Adipocyte (in vitro differentiated cells): ENCODE results near the gene APP.
A peak's percentile ranks its signal among the peaks of the same experiment; 100 is the strongest.

Experiments
- DNase-seq: peaks from one replicate; pipeline ENCODE4 v3.0.0-alpha.2; 2015; ENCODE audit warnings: low read depth
- H3K27me3 ChIP-seq: replicated peaks from 2 replicates; pipeline ENCODE4 v1.7.0; 2013; ENCODE audit warnings: mild to moderate bottlenecking, low read length, moderate library complexity; ENCODE audit not compliant: control insufficient read depth, insufficient read depth
- H3K36me3 ChIP-seq: 2 replicates; pipeline ENCODE4 v1.7.0; 2013; ENCODE audit warnings: low read length, mild to moderate bottlenecking, moderate library complexity; ENCODE audit not compliant: control insufficient read depth, insufficient read depth, severe bottlenecking
- H3K4me1 ChIP-seq: 2 replicates; pipeline ENCODE4 v1.7.0; 2013; ENCODE audit warnings: mild to moderate bottlenecking, low read length, moderate library complexity; ENCODE audit not compliant: control insufficient read depth, insufficient read depth
- H3K4me3 ChIP-seq: 2 replicates; pipeline ENCODE4 v1.7.0; 2013; ENCODE audit warnings: mild to moderate bottlenecking, low read length, moderate library complexity
- H3K9ac ChIP-seq: 2 replicates; pipeline ENCODE4 v1.7.0; 2013; ENCODE audit warnings: mild to moderate bottlenecking, low read length, moderate library complexity
- H3K9me3 ChIP-seq: 2 replicates; pipeline ENCODE4 v1.7.0; 2013; ENCODE audit warnings: mild to moderate bottlenecking, low read length, moderate library complexity; ENCODE audit not compliant: control insufficient read depth

Gene APP

GRCh38 chr21:25908495-25908894, 262.1 kb downstream of the APP start:
- DNase-seq, result no peak
- peaks cover 6% of the 10 kb centered on the region for H3K36me3 ChIP-seq
- peaks cover 24% of the 10 kb centered on the region for H3K4me1 ChIP-seq

DNA sequence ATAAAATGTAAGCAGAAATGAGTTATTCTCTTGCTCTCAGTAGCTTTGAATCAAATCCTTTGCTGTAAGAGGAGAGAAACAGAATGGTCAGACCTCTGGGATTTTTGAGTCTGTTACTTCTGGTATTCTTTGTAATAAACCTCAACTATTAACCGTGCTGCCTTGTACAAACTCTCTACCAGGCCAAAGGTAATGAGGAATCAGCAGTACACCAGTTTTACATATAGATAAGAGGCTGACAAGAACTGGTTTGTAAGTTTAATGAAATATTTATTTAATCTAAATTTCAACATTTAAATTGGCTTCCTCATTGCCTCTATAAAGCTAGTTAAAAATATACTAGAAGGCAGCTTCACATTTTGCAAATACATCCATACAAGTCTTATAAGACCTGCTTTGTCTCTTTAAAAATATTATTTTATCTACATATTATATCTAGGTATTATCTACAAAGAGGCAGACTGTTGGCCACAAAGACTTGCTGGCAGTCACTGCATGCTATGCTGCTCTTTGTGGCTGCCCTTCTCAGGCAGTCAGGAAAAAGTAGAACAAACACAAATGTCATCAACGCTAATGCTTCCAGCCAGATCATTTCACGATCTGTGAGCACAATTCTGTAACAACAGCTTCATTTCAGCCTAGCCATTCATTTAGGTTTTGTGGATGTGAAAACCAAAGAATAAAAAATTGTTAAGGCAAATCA, 262.8 kb downstream of the APP start:
- H3K9ac ChIP-seq, result peak overlapping the region; percentile 17
- H3K4me1 ChIP-seq, result peaks cover 24% of the 10 kb centered on the region
- no peak overlapping the region for H3K4me3 ChIP-seq
- H3K27me3 ChIP-seq, result no peaks in the 10 kb centered on the region
- H3K36me3 ChIP-seq, result peaks cover 8% of the 10 kb centered on the region
- H3K9me3 ChIP-seq, result no peaks in the 10 kb centered on the region
- no peak for DNase-seq

More at GRCh38 chr21:25908495-25908894, 262.1 kb downstream of the APP start:
- H3K9ac ChIP-seq, result no peak overlapping the region
- H3K4me3 ChIP-seq, result no peak overlapping the region
- no peaks in the 10 kb centered on the region for H3K9me3 ChIP-seq
- H3K27me3 ChIP-seq, result no peaks in the 10 kb centered on the region

DNA sequence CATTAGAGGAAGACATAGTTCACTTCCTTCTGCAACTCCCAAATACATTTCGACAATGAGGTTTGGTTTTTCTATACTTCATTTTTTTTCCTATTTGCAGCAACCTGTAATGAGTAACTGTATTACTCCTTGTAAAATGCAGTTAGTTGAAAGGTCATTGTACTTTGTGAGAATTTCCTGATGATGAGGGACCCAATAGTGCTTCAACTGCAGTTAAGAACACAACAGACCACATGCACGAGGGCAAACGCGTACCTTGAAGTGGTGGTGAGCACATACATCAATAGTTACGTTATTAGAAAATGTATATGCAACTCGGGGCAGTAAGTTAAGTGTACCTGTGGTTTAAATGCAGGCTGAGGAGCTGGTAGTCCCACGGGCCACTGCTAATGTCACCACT, 264.0 kb downstream of the APP start:
- Histone ChIP-seq H3K9ac (no peak overlapping the region), H3K4me3 (no peak overlapping the region), H3K36me3 (peaks cover 10% of the 10 kb centered on the region), H3K4me1 (peaks cover 21% of the 10 kb centered on the region), H3K27me3 (no peaks in the 10 kb centered on the region), H3K9me3 (no peaks in the 10 kb centered on the region)
- no peak for DNase-seq

GRCh38 chr21:25905126-25905525, 265.4 kb downstream of the APP start:
- Histone ChIP-seq H3K4me1 (peaks cover 21% of the 10 kb centered on the region), H3K36me3 (peaks cover 10% of the 10 kb centered on the region), H3K9me3 (no peaks in the 10 kb centered on the region), H3K27me3 (no peaks in the 10 kb centered on the region), H3K9ac (no peak overlapping the region), H3K4me3 (no peak overlapping the region)
- no peak for DNase-seq

DNA sequence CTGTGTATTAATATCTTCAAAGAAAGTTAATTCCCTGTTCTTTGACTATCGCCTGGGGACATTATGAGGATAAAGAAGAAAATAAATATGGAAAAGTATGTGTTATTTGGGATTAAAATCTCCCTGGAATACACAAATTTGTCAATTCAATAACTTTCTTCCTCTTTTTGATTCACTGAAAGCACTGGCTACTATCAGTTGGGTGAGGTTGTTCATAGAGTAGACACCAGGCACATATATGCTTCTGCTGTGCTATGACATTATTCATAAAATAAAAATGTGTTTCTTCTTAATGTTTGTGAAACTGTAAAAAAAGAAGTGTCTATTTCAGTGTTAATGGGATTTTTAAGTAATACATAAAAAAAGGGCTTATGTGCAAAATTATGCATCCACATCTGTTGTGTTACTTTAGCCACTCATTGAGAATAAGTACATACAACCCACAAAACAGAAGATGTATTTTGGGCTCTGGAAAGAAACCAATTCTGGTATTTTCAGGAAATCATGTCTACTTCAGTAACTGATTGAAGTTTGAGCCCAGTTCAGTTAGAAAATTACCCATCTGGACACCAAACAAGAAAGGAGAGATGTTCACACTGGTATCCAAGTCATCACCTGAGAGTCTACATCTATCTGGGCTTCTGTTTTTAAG, 266.4 kb downstream of the APP start:
- Histone ChIP-seq H3K36me3 (peaks cover 10% of the 10 kb centered on the region), H3K9me3 (no peaks in the 10 kb centered on the region), H3K4me1 (peaks cover 21% of the 10 kb centered on the region), H3K9ac (no peak overlapping the region), H3K4me3 (no peak overlapping the region), H3K27me3 (no peaks in the 10 kb centered on the region)
- DNase-seq, result no peak

DNA sequence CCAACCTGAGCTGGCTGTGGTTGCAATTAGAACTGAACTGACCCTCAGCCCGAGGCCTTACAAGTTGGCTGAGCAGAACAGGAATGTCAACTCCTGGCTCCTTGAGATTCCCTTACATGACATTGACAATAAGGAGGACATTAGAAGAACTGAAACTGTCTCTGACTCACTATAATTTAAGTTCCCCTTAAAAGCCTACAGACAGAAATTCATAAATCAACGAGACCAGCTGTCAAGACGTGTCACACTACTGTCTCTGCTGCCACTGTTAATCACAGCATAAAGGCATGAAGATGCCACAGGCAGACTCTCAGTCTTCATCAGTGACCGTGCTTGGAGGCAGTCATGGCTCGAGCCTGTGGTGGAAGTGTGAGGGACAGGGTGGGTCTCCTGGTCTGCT, 267.0 kb downstream of the APP start:
- DNase-seq, result no peak
- Histone ChIP-seq H3K27me3 (no peaks in the 10 kb centered on the region), H3K9me3 (no peaks in the 10 kb centered on the region), H3K9ac (no peak overlapping the region), H3K36me3 (peaks cover 10% of the 10 kb centered on the region), H3K4me1 (peaks cover 25% of the 10 kb centered on the region), H3K4me3 (no peak overlapping the region)

- H3K4me3 ChIP-seq, result no peak overlapping the region
- H3K9ac ChIP-seq, result no peak overlapping the region
- no peaks in the 10 kb centered on the region for H3K9me3 ChIP-seq
- no peak for DNase-seq
- H3K36me3 ChIP-seq, result peaks cover 10% of the 10 kb centered on the region
- no peaks in the 10 kb centered on the region for H3K27me3 ChIP-seq
- peaks cover 6% of the 10 kb centered on the region for H3K4me1 ChIP-seq
These were observed 269.1 kb downstream of the APP start for GRCh38 chr21:25901330-25901979.

DNA sequence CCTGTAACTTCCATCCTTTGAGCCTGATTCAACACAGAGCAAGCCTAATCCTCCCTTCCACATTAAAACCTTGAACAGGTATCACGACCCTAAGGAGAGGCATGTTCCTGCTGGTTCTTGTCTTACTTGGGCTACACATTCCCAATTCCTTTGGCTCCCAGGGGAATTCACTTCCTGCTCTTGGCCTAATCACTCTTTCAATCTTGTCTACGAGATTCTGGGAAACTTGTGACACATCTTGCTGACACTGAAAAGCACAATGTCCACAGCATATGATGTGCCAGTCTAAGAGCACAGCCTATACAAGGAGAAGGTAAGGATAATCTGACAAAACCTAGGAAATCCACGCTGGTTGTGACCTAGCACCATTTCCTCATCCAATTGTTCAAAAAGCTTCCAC, 271.9 kb downstream of the APP start:
- no peaks in the 10 kb centered on the region for H3K9me3 ChIP-seq
- H3K4me1 ChIP-seq, result peaks cover 5% of the 10 kb centered on the region
- no peaks in the 10 kb centered on the region for H3K27me3 ChIP-seq
- H3K4me3 ChIP-seq, result no peak overlapping the region
- no peak for DNase-seq
- H3K9ac ChIP-seq, result no peak overlapping the region
- peaks cover 18% of the 10 kb centered on the region for H3K36me3 ChIP-seq

DNA sequence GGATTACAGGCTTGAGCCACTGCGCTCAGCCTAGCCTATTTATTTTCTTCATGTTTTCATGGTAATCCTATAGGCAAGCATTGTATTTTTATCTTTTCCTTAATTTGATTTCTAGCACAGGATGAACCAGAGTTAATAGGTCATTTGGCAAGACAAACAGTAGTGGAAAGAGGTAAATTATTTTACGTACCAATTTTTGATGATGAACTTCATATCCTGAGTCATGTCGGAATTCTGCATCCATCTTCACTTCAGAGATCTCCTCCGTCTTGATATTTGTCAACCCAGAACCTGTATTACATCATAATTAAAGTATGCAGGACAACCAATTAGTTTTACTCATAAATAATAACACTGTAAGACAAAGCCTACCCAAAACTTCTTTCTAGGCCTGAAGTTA, 273.2 kb downstream of the APP start:
- Histone ChIP-seq H3K27me3 (no peaks in the 10 kb centered on the region), H3K9ac (no peak overlapping the region), H3K9me3 (no peaks in the 10 kb centered on the region), H3K4me3 (no peak overlapping the region), H3K36me3 (peaks cover 20% of the 10 kb centered on the region), H3K4me1 (peaks cover 5% of the 10 kb centered on the region)
- no peak for DNase-seq

- H3K9me3 ChIP-seq, result no peaks in the 10 kb centered on the region
- H3K36me3 ChIP-seq, result peaks cover 19% of the 10 kb centered on the region
- peaks cover 5% of the 10 kb centered on the region for H3K4me1 ChIP-seq
- no peaks in the 10 kb centered on the region for H3K27me3 ChIP-seq
- no peak for DNase-seq
- no peak overlapping the region for H3K9ac ChIP-seq
- no peak overlapping the region for H3K4me3 ChIP-seq
These were observed 274.0 kb downstream of the APP start for GRCh38 chr21:25896501-25897056.

DNA sequence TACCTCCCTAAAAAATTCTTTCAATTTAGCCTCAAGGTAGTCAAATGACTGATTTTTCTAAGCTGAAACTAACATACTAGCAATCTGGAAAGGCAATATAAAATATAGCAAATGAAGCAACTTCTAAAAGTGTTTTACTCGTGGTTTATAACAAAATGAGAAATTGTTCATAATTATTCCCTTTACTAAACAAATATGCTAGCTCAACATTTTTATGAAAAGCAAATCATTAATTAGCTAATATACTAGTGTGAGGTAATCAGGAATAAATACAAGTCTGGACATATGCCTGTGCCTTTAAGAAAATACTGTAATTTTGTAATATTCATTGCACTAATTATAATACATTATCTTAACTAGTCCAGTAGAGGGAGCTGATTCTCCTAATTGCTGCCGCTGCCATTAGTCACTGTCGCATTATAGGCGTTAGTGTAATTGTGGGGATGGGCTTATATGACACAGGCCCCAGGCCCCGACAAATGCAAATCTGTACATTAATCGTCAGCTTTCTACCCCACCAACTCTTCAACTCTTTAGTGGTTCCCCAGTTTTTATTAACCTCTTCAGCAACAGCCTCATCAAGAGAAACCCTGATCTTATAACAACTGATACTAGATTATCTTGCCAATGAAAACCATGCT, 274.9 kb downstream of the APP start:
- Histone ChIP-seq H3K27me3 (no peaks in the 10 kb centered on the region), H3K4me1 (peaks cover 5% of the 10 kb centered on the region), H3K4me3 (no peak overlapping the region), H3K9me3 (no peaks in the 10 kb centered on the region), H3K36me3 (peaks cover 28% of the 10 kb centered on the region), H3K9ac (no peak overlapping the region)
- DNase-seq, result peak; percentile 55
